Smooth muscle cell (in vitro differentiated cells): ENCODE measurements around the gene FBP2. TPM values are rescaled to one million over a fixed set of nuclear protein-coding genes. Genes with fewer than 3 reads are reported as not detected.

Experiments used
- DNase-seq: peaks from one replicate; lab custom pipeline; 2025; ENCODE audit not compliant: unreplicated experiment; lab: John Stamatoyannopoulos, UW
- H2AFZ ChIP-seq: fragments of 200-600 bp; sonication (generic); 2 replicates; pipeline ENCODE4 v1.6.0; 2016; ENCODE audit warnings: antibody characterized with exemption, low read depth, mild to moderate bottlenecking
- H3F3A ChIP-seq: fragments of 200-600 bp; sonication (generic); 2 replicates; pipeline ENCODE4 v1.6.0; 2017; ENCODE audit warnings: antibody characterized with exemption, low read depth
- H3K27ac ChIP-seq: fragments of 200-600 bp; sonication (generic); 2 replicates; pipeline ENCODE4 v1.5.1; 2016; ENCODE audit warnings: low read depth, mild to moderate bottlenecking
- H3K27me3 ChIP-seq: fragments of 200-600 bp; sonication (generic); 2 replicates; pipeline ENCODE4 v1.6.1; 2016; ENCODE audit warnings: low read depth, mild to moderate bottlenecking
- H3K36me3 ChIP-seq: fragments of 200-600 bp; sonication (generic); 2 replicates; pipeline ENCODE4 v1.5.1; 2016; ENCODE audit warnings: low read depth
- H3K4me1 ChIP-seq: fragments of 200-600 bp; sonication (generic); 2 replicates; pipeline ENCODE4 v1.5.1; 2016; ENCODE audit warnings: low read depth
- H3K4me2 ChIP-seq: fragments of 200-600 bp; sonication (generic); 2 replicates; pipeline ENCODE4 v1.6.0; 2016; ENCODE audit warnings: mild to moderate bottlenecking
- H3K4me3 ChIP-seq: fragments of 200-600 bp; sonication (generic); 2 replicates; pipeline ENCODE4 v1.5.1; 2016; ENCODE audit warnings: mild to moderate bottlenecking
- H3K79me2 ChIP-seq: fragments of 200-600 bp; sonication (generic); 2 replicates; pipeline ENCODE4 v1.6.0; 2016; ENCODE audit warnings: low read depth, mild to moderate bottlenecking
- H3K9ac ChIP-seq: fragments of 200-600 bp; sonication (generic); 2 replicates; pipeline ENCODE4 v1.6.0; 2016; ENCODE audit warnings: low read depth
- H3K9me3 ChIP-seq: fragments of 200-600 bp; sonication (generic); replicated peaks from 2 replicates; pipeline ENCODE4 v1.5.1; 2016; ENCODE audit warnings: low read depth
- H4K20me1 ChIP-seq: fragments of 200-600 bp; sonication (generic); 2 replicates; pipeline ENCODE4 v1.6.0; 2016; ENCODE audit warnings: low read depth
- CTCF ChIP-seq: fragments of 200-600 bp; sonication (generic); IDR thresholded peaks from 2 replicates; pipeline ENCODE4 v1.5.1; 2017; ENCODE audit warnings: borderline replicate concordance, mild to moderate bottlenecking, antibody characterized with exemption; ENCODE audit not compliant: insufficient read depth, poor library complexity, severe bottlenecking
- WGBS: methylation state at CpG from one replicate; pipeline ENCODE4 v1.1.7; 2016; ENCODE audit warnings: low lambda C conversion rate; 5-methylcytosine and 5-hydroxymethylcytosine counted together
- polyA plus RNA-seq: library from polyadenylated mRNA; unstranded; fragments of >200 nt; fragmentation: Nextera tagmentation; extraction: Ambion mirVana; gene quantifications from 2 replicates; pipeline ENCODE4 v1.2.1, GENCODE V29; 2016
- total RNA-seq: library from RNA; depleted of rRNA; stranded (reverse); fragments of >200 nt; gene quantifications from 2 replicates; pipeline ENCODE4 v1.2.3, GENCODE V29; 2014

FBP2 gene
- total and polyA plus RNA-seq, 2 experiments from 2014 or later, result not detected

GRCh38 chr9:94514722-94515121 lies 78.9 kb downstream of the FBP2 start:
- no peaks in the 10 kb centered on the region for H3K9me3 ChIP-seq
- no peaks in the 10 kb centered on the region for H3K36me3 ChIP-seq
- DNase-seq, result no peak
- no peaks in the 10 kb centered on the region for H3F3A ChIP-seq
- no peaks in the 10 kb centered on the region for H3K27me3 ChIP-seq
- peaks cover 24% of the 10 kb centered on the region for H3K79me2 ChIP-seq
- no peak for TF ChIP-seq CTCF
- 81% methylated on average over 3 of the region's 3 CpGs for WGBS
- no peak overlapping the region for H3K4me2 ChIP-seq
- no peak overlapping the region for H3K4me3 ChIP-seq
- H3K4me1 ChIP-seq, result no peaks in the 10 kb centered on the region
- H2AFZ ChIP-seq, result no peak overlapping the region
- H4K20me1 ChIP-seq, result peaks cover 6% of the 10 kb centered on the region
- no peak overlapping the region for H3K27ac ChIP-seq
- H3K9ac ChIP-seq, result no peak overlapping the region

- peaks cover 25% of the 10 kb centered on the region for H3K79me2 ChIP-seq
- H3K27me3 ChIP-seq, result no peaks in the 10 kb centered on the region
- no peaks in the 10 kb centered on the region for H3K4me1 ChIP-seq
- no peak for TF ChIP-seq CTCF
- DNase-seq, result no peak
- H3K9me3 ChIP-seq, result no peaks in the 10 kb centered on the region
- H3K27ac ChIP-seq, result no peak overlapping the region
- no peak overlapping the region for H3K9ac ChIP-seq
- peaks cover 6% of the 10 kb centered on the region for H4K20me1 ChIP-seq
- no peak overlapping the region for H2AFZ ChIP-seq
- WGBS, result 94% methylated on average over 2 of the region's 2 CpGs
- H3K4me2 ChIP-seq, result no peak overlapping the region
- no peaks in the 10 kb centered on the region for H3K36me3 ChIP-seq
- H3F3A ChIP-seq, result no peaks in the 10 kb centered on the region
- no peak overlapping the region for H3K4me3 ChIP-seq
Observed at GRCh38 chr9:94511955-94512265, 81.7 kb downstream of the FBP2 start.

- H3K36me3 ChIP-seq, result no peaks in the 10 kb centered on the region
- peaks cover 6% of the 10 kb centered on the region for H4K20me1 ChIP-seq
- no peak overlapping the region for H3K4me3 ChIP-seq
- no peak overlapping the region for H3K27ac ChIP-seq
- no peak for TF ChIP-seq CTCF
- no peak overlapping the region for H2AFZ ChIP-seq
- H3K4me2 ChIP-seq, result no peak overlapping the region
- WGBS, result 72% methylated on average over 6 of the region's 6 CpGs
- no peaks in the 10 kb centered on the region for H3K27me3 ChIP-seq
- no peaks in the 10 kb centered on the region for H3K9me3 ChIP-seq
- H3K79me2 ChIP-seq, result peaks cover 25% of the 10 kb centered on the region
- H3K4me1 ChIP-seq, result no peaks in the 10 kb centered on the region
- H3F3A ChIP-seq, result no peaks in the 10 kb centered on the region
- DNase-seq, result no peak
- H3K9ac ChIP-seq, result no peak overlapping the region
Observed at GRCh38 chr9:94511134-94511954, 82.3 kb downstream of the FBP2 start.

Other genes with a start within 250 kb of the FBP2 start
- gene PCAT7, start 38.7 kb downstream of the FBP2 start, total RNA-seq, result 6.7 and 8.2 TPM in 2 replicates
- gene PCAT7, start 38.7 kb downstream of the FBP2 start, polyA plus RNA-seq, result 6.9 and 8.7 TPM in 2 replicates
- 0.22 TPM in 1 of 2 replicates, not detected in the other for gene FBP1, start 45.7 kb upstream of the FBP2 start, total RNA-seq
- gene FBP1, start 45.7 kb upstream of the FBP2 start, polyA plus RNA-seq, result 0.70 and 1.6 TPM in 2 replicates
- 70.4 and 94.9 TPM in 2 replicates for gene AOPEP, start 132.9 kb upstream of the FBP2 start, total RNA-seq
- 52.7 and 63.1 TPM in 2 replicates for gene AOPEP, start 132.9 kb upstream of the FBP2 start, polyA plus RNA-seq